GM19023 (cell line): Measurements from ENCODE around the gene TTC32.
"Not testable (repeated sequence)": the region's sequence is repeated elsewhere in the genome, so short reads cannot be mapped to it uniquely, and the experiment has no call there.

Experiments
- ATAC-seq: cut with Tn5 transposase; IDR thresholded peaks from one replicate; pipeline ENCODE4 v1.9.1; 2021; ENCODE audit warnings: mild to moderate bottlenecking, moderate library complexity; ENCODE audit not compliant: unreplicated experiment

The TTC32 gene

DNA sequence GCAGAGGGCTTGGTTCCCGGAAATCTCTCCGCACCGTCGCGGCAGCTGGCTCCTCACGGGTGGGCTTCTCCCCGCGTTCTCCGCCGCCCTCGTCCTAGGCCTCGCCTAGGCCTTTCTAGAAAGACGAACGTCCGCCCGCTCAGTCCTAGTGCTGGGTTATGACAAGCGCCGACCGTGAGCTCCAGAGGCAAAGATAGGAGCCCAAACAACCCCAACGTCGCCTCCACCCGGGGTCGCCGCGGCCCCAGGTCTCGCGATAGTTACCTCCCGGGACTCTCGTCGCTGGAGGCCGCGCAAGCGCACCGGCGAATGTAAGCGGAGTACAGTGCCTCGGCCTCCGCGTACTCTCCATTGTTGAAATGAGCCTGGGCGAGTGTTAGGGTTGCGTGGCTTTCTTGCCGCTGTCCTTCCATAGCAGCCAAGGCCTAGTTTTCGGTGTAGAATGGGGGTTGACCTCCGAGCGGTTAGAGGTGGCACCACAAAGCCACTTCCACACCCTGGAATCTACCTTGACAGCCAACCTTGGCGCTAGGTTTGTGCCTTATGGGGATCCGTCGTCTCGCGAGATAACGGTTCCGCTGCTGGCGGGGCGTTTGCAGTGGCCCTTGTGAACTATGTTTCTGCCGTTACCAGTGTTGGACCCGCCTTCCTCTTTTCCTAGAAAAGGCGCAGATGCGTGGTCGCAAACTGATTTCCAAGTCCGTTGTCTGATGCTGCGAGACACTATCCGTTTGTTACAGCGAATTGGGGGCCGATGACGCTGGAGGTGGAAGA, at the start of gene TTC32:
Gene TTC32 (minus strand): TSS at position 542 of the 774 bp plus-strand sequence. CDS start 129 bp downstream, at position 413.
- ATAC-seq: peak; percentile 90

DNA sequence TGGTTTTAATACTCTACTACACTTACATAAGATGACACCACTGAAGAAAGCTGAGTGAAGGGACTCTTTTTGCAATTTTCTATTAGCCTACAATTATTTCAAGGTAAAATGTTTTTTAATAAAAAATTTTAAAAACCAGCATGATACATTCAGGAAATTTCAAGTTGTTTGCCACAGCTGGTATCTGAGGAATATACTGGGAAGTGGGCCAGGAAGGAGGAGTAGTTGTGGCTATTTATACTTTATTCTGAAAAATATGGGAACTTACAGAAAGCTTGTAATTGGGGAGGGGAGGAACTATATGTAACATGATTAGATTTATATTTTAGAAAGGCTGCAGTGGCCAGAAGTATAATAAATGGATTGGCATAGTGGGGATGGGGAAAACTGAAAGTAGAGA, 47.3 kb upstream of the TTC32 start:
- ATAC-seq: no peak

DNA sequence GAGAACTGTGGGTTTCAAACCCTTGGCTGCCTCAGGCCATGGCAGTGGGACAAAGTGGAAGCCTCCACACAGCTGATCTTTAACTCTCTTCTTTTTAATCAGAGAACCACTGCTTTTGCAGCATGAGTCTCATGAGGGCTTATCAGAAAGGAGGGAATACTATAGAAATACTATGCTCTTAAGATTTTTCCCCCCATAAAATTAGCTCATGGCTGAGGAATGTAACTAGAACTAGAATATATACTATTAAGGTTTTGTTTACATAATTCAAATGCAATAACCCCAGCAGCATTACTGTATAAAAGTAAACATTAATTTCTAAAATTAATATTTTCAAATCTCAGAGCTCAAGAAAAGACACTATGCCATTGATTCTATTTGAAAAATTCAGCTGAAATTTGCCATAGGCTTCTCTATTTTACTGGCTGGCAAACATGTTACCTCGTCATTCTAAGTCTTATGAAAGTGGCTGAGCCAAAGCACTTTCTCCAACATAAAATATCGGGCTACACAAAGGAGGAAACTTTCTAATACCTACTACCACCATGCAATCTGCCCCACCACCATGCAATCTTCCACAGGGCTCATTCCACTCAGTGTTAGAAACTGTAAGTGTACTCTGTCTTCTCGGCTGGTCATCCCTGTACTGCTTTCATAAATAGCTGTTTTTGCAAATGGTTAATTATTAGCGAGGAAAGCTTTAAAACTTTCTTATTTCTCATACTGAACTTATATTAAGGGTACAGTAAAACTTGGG, 45.6 kb upstream of the TTC32 start:
- ATAC-seq: no peak

DNA sequence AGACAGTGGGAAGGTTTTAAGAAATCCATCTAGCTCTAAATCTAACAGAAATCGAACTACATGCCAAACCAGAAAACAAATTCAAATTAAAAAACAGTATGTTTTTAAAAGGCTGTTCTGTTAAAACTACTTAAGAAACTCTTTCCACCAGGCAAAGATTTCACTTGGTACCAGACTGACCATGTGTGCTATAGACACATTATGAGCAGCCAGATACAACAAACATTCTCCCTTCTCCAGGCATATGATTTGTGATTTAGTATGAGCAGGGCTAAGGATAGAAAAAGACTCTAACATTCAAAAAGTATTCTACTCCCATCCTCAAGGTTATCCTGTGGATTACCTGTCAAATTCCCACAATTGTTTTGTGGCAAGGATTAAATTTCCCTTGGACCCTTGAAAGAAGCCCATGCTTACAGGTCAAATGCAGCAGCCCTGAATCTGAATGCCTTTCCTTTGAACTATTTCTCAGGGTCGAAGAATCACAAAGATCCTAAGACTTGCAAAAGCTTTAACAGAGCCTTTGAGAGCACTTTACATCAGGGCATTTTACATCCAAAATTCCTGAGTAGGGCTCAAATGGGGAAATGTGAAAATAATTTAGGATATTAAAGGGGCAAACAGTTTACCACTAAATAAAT, 42.5 kb upstream of the TTC32 start:
- no peak for ATAC-seq

DNA sequence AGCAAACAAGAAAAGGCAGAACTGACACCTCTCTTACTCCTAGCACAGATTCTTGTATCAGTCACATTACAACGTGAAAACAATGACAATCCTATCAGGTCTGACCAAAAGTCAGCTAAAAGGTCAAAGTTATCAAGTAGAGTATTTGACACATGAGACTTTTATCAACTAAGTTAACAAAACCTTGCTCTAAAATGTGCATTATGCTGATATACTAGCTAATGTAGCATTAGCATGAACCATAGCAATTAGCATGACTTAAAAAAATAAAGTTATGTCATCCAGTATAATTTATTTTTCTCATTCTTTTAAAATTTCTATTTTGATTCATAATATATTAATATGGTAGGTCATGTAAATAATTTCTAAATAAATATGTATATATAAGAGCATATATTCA, 41.4 kb upstream of the TTC32 start:
- ATAC-seq: no peak

DNA sequence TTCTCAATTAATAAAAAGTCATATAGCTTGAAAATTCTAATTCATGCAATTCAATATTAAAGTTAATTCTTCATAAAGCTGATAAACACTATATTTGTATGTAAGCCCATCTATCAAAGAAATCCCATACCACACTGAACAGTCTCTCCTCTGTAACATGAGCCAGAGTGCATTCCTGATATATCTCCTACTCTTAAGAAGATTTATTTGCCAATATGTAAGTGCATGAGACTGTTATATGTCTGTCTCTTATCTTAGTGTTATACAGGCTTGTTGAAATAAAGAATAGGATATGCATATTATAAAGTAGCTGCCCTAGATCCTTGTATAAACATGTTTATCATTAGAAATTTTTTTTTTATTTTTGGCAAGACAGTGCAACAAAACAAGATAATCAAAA, 40.4 kb upstream of the TTC32 start:
- ATAC-seq: no peak

DNA sequence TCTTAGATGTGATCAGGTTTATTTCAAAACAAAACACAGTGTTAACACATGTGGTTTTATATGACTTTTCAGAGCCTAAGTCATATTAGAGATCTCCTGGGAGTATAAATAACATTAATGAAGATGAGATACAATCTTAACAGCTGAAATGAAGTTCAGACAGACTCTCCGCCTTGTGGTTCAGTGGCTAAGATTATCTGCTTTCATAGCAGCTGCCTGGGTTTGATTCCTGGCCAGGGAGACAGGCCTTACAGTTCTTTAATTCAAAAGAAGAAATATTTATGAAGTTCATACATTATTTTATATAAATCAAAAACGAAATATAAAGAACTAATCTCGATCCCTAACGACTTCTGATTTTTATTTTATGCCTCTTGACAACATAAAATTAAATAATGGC, 35.2 kb upstream of the TTC32 start:
- ATAC-seq: no peak

DNA sequence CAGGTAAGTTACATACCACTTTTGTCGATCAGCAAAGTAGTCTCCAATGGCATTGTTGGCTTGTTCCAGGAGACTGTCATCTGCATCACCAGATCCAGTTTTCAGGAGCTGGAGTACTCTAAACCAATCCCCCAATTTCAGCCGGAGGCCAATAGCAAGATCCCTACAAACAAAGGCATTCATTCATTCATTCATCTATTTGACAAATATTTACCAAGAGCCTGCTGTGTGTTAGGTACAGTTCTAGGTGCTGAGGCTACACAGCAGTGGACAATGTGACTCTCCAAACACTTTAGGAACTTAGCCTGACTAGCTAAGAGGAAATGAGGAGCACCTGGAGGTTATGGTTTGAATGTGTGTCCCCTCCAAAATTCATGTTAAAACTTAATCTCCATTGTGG, 34.4 kb upstream of the TTC32 start:
- ATAC-seq: no peak

DNA sequence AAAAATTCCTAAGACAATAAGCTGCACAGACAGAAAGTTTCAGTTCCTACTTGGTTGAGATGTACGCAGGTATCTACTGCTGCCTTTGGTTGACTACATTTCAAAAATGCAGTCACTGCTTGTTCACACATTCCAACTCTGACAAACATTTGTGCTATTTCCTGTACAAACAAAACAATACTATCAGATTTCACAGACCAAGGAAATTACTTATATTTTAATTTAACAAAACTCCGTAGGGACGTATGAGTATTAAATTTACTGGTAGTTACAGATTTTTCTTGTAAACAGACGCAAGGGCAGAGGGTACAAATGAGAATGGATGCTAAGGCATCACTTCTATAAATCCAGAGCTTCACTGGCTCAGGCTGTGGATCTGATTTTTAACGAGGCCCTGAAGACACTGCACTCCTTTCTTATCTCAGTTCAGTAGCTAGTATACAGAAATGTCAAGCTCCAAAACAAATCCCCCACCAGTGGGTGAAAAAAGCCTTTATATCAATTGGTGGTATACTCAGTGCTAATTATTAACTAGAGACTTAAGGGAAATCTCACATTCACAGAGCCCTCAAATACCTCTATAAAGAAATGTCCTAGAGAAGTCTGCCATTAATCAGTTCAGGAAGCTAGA, 31.7 kb upstream of the TTC32 start:
- ATAC-seq: no peak

DNA sequence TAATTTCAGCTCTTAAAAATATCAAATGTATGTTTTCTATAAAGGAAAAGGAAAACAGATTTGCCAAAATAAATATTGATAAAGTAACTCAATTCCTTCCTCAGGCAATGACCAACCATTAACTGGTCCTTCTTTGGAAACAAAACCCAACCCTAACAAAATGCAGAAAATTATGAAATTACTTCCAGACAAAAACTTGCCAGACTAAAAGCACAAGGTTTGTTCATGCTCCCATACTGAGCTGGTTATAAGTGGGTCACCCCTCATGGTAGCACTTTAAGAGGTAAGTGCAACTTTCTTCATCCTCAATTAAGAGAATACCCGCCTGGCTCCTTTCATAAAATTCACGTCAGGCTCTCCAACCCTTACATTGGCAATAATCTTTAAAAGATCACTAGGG, 31.1 kb upstream of the TTC32 start:
- ATAC-seq: no peak

DNA sequence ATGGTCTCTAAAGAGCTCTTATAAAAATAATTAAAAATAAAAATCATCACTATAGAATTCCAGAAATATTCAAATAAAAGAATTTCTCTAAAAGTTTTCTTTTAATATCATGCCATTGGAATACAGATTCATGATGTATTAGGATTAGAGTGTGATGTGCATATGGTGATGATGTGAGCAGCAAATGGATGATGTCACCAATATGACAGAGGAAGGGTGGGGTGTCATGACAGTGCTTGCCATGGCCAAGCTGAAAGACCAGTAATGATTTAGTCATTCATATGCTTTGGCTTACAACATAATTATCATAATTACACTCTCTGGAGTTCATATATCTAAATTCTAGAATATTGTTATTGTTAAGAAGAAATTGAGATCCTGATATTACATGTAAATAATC, 27.4 kb upstream of the TTC32 start:
- no peak for ATAC-seq

DNA sequence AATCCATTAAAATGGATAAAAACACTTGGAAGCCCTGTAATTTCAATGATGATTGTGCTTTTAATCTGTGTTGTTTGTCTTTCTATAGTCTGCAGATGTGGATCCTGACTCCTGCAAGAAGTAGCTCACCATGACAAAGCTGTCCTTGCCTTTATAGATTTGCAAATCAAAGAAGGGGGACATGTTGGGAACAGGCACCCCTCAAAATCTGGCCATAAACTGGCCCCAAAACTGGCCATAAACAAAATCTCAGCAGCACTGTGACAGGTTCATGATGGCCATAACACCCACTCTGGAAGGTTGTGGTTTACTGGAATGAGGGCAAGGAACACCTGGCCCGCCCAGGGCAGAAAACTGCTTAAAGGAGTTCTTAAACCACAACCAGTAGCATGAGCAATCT, 26.0 kb upstream of the TTC32 start:
- not testable (repeated sequence) for ATAC-seq

DNA sequence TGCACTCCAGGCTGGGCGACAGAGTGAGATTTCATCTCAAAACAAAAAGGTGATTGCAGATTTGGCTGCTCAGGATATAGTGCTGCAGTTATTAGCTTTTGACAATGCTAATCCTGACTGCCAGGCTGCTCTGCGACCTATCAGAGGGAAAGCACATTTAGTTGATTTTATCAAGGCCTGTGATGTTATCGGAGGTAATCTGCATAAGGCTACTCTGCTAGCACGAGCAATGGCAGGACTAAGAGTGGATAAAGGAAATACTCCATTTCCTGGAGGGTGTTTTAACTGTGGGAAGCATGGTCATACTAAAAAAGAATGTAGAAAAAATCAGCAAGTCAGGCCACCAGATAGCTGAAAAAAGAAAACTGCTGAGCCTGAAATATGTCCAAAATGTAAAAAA, 22.7 kb upstream of the TTC32 start:
- not testable (repeated sequence) for ATAC-seq

DNA sequence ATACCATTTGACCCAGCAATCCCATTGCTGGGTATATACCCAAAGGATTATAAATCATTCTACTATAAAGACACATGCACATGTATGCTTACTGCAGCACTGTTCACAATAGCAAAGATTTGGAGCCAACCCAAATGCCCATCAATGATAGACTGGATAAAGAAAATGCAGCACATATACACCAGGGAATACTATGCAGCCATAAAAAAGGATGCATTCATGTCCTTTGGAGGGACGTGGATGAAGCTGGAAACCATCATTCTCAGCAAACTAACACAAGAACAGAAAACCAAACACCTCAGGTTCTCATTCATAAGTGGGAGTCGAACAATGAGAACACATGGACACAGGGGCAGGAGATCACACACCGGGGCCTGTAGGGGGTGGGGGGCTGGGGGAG, 20.4 kb upstream of the TTC32 start:
- ATAC-seq: not testable (repeated sequence)

DNA sequence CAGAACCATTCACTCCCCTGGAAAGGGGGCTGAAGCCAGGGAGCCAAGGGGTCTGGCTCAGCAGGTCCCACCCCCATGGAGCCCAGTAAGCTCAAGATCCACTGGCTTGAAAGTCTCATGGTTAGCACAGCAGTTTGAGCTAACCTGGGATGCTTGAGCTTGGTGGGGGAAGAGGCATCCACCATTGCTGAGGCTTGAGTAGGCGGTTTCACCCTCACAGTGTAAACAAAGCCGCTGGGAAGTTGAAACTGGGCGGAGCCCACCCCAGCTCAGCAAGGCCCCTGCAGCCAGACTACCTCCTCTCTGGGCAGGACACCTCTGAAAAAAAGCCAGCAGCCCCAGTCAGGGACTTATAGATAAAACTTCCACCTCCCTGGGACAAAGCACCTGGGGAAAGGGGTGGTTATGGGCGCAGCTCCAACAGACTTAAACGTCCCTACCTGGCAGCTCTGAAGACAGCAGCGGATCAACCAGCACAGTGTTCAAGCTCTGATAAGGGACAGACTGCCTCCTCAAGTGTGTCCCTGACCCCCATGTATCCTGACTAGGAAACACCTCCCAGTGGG, 14.7 kb upstream of the TTC32 start:
- ATAC-seq: no peak

DNA sequence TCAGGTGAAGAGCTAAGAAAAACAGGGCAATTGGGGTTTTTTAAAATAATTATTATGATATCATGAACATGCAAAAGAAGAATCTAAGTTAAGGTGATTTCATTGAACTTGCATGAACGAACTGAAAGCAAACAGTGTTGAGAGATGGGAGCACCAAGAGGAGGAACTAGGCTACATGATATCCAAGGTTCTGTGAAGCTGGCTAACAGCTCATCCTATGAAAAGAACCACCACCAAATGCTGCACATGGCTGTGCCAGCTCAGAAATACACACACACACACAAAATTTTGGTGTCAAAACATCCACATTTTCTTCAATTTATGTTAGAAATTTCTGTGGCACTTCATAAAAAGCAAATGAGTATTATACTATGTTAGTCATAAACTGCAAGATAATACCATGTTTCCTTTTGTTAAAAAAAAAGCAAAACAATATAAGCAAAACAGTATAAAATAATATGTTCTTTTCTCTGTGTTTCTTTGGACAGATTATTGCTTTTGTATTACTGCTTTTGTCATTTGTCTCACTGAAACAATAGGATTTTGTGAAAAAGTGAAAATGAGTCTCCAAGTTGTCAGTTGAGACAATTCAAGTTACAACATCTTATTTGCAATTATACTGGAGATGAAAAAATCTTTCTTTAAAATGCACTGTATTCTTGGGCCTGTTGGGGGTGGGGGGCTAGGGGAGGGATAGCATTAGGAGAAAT, 12.6 kb upstream of the TTC32 start:
- ATAC-seq: no peak

DNA sequence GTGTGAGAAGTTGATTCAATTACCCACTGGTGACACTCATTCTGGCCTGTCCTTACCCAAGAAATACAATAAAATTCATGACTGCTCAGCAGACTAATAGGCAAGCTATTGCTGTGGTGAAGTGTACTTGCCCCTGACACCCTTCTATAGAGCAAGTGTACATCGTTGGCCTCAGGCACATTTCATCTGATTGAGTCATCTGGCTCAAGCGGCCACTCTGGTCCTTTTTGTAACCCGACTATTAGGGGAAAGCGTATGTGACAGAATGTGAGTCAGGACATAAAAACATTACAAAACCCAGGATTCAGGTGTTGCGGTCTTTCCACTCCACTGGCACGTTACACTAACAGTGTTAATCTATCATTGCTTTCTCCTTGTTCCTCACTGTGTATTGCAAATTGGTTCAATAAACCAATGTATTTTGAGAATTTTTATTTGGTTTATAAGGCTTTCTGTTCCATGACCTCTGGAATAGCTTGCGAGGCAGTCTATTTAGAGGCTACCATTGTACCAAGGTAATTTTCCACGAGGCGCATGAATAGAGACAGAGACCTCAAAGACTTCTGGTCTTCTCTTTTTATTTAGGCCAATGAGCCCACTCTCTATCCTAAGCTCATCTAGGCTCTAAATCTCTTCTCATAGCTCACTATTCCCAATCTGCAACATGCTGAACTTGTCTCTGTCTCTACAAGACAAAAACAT, 10.2 kb upstream of the TTC32 start:
- no peak for ATAC-seq

DNA sequence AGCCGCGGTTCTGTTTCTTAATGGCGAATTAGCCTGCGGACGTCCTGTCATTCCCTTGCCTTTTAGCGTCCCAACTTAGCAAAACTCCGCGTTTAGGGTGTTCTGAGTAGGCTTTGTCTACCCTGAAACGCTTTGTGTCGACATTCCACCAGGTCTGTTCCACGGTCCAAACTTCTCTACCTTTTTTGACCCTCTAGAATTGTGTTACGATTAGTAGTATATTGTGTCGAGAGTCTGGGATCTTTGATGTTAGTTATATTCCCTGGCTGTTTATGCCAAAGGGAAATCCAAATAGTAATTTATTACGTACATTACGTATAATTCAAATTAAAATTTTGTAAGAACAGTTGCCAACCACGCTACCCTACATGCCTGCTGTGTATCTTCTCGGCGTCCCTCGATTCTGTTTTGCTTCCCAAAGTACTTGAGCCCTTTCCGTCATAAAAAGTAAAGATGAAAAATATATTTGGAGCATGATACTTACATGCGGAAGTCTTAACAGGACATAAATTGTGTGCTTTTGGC, 495 bp upstream of the TTC32 start:
- ATAC-seq: peak; percentile 2

DNA sequence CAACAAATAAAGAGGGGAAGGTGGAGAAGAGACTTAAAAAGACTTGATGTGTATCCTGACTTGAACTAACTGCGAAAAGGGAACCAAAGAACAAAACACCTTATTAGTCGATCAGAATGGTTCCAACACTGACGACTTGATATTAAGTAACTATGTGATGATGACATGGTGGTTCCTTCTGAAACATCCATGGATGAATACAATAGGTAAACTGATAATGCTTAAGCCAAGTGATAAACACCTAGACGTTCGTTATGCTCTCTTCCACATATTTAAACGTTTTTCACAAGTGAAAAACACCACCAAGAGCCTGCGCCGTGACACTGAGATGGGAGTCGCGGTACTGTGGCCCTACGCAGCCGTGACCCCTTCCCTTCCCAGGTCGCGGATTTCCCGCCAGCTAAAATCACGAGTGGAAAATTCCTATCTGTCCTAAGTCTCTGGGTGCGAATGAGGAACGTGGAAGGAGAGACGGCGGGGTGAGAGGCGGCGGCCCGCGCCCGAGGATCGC, 797 bp downstream of the TTC32 start:
- peak; percentile 13 for ATAC-seq
